HUES64 (cell line): ENCODE measurements around the gene ALOXE3.
A peak's percentile ranks its signal among the peaks of the same experiment; 100 is the strongest.

Experiments used
- H3K27ac ChIP-seq: 2 replicates; pipeline ENCODE4 v1.7.0; 2013; ENCODE audit warnings: low read depth, low read length, inconsistent platforms
- H3K27me3 ChIP-seq: 2 replicates; pipeline ENCODE4 v1.6.1; 2013; ENCODE audit warnings: mild to moderate bottlenecking, low read length; ENCODE audit not compliant: insufficient read depth
- H3K36me3 ChIP-seq: 2 replicates; pipeline ENCODE4 v1.6.1; 2013; ENCODE audit warnings: mild to moderate bottlenecking, low read length; ENCODE audit not compliant: insufficient read depth
- H3K4me1 ChIP-seq: 2 replicates; pipeline ENCODE4 v1.6.1; 2013; ENCODE audit warnings: mild to moderate bottlenecking, low read length, moderate library complexity; ENCODE audit not compliant: insufficient read depth
- H3K4me3 ChIP-seq: 2 replicates; pipeline ENCODE4 v1.5.1; 2013; ENCODE audit warnings: mild to moderate bottlenecking, low read length, moderate library complexity
- H3K9ac ChIP-seq: 2 replicates; pipeline ENCODE4 v1.6.1; 2013; ENCODE audit warnings: mild to moderate bottlenecking, low read depth, low read length
- H3K9me3 ChIP-seq: 2 replicates; pipeline ENCODE4 v1.6.1; 2013; ENCODE audit warnings: low read depth, low read length; ENCODE audit not compliant: insufficient read depth
- WGBS: fragments of 150-250, 120-280 bp; methylation state at CpG from one replicate; pipeline ENCODE4 v1.1.7; 2013; ENCODE audit warnings: missing lambda C conversion rate; 5-methylcytosine and 5-hydroxymethylcytosine counted together

ALOXE3 gene

DNA sequence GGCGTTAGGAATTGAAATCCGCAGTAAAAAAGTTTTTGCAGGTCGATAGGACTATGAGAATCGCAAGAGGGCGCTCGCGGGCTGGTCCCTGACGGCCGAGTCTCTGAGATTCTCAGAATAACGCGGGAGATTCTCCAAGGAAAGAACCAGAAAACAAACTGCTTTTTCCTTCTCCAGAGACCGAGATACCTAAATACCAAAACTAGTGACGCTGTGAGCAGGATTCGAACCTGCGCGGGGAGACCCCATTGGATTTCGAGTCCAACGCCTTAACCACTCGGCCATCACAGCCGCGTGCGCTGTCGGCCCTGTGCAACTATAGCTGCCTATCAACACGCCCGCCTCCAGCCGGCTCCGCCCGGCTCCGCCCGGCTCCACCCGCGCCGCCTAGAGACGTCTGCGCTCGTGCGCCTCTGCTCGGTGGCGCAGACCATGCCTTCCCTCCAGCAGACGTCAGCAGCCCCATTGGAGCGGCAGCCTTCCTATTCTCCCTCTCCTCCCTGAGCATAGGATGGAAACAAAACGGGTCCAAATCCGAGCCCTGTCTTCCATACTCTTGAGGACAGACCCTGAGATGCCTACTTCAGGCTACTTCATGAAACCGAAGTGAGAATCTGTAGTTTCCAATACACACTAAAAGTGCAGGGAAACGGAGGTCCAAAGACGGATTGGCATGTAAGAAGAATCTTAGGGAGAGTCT is 20.5 kb upstream of the ALOXE3 start:
- peaks cover 28% of the 10 kb centered on the region for H3K36me3 ChIP-seq
- H3K4me1 ChIP-seq = peaks cover 2% of the 10 kb centered on the region
- H3K9me3 ChIP-seq = no peaks in the 10 kb centered on the region
- peak overlapping the region; percentile 67 for H3K4me3 ChIP-seq
- H3K27ac ChIP-seq = peak overlapping the region; percentile 70; the same call in 1 of the 2 replicates
- 1% methylated on average over 46 of the region's 46 CpGs for WGBS
- peaks cover 12% of the 10 kb centered on the region for H3K27me3 ChIP-seq
- H3K9ac ChIP-seq = peak overlapping the region; percentile 51

DNA sequence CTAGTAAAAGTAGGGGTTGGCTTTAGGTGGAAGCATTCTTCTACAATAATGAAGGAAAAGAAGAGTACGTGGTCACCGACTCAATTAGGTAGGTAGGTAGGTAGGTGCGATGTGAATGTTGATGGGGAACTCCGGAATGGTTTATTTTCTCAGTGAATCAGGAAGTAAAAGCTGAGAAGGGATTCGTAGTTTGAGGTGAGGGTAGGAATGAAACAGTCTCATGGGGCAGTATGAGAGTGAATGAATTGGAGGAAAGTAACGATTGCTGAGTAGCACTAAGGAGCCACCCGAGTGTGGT is 20.0 kb upstream of the ALOXE3 start:
- 1% methylated on average over 7 of the region's 7 CpGs for WGBS
- Histone ChIP-seq H3K4me1 (peaks cover 5% of the 10 kb centered on the region), H3K27ac (no peak overlapping the region), H3K9me3 (no peaks in the 10 kb centered on the region), H3K36me3 (peaks cover 27% of the 10 kb centered on the region), H3K4me3 (peak overlapping the region; percentile 67), H3K27me3 (peaks cover 12% of the 10 kb centered on the region), H3K9ac (peak overlapping the region; percentile 59)

DNA sequence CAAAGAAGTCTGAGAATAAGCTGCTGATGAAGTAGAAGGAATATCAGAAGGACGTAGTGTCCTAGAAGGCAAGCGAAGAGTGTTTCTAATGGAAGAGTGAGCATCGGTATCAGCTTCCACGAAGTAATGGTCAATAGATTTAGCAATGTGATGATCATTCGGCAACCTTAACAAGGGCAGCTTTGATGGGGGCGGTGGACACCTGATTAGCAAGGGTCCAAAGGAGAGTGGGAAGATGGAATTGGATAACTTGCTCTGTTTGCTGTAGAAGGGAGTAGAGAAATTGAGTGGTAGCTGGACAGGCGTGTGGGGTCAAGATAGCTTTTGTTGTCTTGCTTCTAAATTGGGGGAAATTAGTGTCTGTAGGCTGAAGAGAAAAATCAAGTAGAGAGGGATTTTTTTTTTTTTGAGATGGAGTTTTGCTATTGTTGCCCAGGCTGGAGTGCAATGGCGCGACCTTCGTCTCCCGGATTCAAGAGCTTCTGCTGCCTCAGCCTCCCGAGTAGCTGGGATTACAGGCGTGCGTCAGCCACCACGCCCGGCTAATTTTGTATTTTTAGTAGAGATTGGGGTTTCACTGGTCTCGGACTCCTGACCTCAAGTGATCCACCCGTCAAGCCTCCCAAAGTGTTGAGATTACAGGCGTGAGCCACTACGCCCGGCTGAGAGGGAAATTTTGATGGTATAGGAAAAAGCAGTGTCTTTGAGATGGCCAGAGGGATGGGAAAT is 19.5 kb upstream of the ALOXE3 start:
- peaks cover 25% of the 10 kb centered on the region for H3K36me3 ChIP-seq
- peaks cover 12% of the 10 kb centered on the region for H3K27me3 ChIP-seq
- H3K27ac ChIP-seq = no peak overlapping the region
- 26% methylated on average over 21 of the region's 21 CpGs for WGBS
- peak overlapping the region; percentile 59 for H3K9ac ChIP-seq
- H3K4me1 ChIP-seq = peaks cover 8% of the 10 kb centered on the region
- H3K4me3 ChIP-seq = peak overlapping the region; percentile 67
- H3K9me3 ChIP-seq = no peaks in the 10 kb centered on the region

DNA sequence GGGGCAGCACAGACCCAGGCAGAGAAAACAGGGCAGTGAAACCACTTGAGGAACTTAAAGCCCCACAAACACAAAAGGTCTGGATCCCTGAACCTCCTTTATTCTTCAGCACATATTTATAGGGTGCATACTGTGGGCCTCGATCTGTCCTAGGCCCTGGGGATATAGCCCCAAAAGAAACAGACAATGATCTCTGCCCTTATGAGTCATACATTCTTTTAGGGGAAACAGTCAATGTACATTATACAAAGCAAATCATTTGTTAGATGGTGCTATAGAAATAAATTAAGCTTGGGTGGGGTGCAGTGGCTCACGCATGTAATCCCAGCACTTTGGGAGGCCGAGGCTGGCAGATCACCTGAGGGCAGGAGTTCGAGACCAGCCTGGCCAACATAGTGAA is 15.6 kb upstream of the ALOXE3 start:
- WGBS = 90% methylated on average over 4 of the region's 4 CpGs
- Histone ChIP-seq H3K4me3 (peak overlapping the region; percentile 9; the same call in 1 of the 2 replicates), H3K27me3 (peaks cover 32% of the 10 kb centered on the region), H3K36me3 (no peaks in the 10 kb centered on the region), H3K9me3 (no peaks in the 10 kb centered on the region), H3K4me1 (peaks cover 8% of the 10 kb centered on the region), H3K27ac (no peak overlapping the region), H3K9ac (no peak overlapping the region)

DNA sequence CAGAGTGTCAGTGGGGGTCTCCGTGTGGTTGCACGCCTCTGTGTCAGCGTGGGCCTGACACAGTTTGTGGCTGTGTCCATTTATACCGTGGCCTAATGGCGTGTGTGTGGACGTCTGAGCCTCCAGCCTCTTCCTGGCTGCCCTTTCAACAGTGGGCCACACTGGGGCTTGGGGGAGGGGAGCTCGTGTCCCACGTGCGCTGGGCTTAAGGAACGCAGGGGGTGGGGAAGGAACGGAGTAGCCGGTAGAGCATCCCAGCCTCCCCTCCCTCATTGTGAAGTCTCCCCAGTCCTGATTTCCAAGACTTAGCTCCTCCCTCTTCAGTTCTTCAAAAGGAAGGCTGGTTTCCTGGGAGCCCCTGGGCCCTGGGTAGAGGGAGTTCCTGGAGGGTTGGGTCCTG is 15.1 kb upstream of the ALOXE3 start:
- no peak overlapping the region for H3K9ac ChIP-seq
- WGBS = 46% methylated on average over 10 of the region's 12 CpGs
- no peak overlapping the region for H3K27ac ChIP-seq
- H3K27me3 ChIP-seq = peaks cover 38% of the 10 kb centered on the region
- H3K9me3 ChIP-seq = no peaks in the 10 kb centered on the region
- peak overlapping the region; percentile 9; the same call in 1 of the 2 replicates for H3K4me3 ChIP-seq
- no peaks in the 10 kb centered on the region for H3K36me3 ChIP-seq
- H3K4me1 ChIP-seq = peaks cover 8% of the 10 kb centered on the region

DNA sequence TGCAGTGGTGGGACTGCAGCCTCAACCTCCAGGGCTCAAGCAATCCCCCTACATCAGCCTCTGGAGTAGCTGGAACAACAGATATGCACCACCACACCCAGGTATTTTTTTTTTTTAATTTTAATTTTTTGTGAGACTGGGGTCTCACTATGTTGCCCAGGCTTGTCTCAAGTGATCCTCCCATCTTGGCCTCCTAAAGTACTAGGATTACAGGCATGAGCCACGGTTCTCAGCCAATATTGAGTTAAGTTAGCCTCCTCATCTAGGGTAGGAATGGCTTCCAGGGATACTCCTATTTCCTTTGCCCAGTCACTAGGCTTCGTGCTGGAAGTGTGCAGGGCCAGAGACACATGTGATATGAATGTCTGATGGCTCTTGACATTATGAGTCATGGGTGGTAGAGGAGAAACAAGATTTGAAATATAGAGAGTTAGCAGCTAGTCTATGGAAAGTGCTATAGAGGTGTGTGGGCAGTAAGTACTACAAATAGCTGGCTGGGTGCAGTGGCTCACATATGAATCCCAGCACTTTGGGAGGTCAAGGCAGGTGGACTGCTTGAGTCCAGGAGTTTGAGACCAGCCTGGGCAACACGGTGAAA is 13.6 kb upstream of the ALOXE3 start:
- peaks cover 46% of the 10 kb centered on the region for H3K27me3 ChIP-seq
- 89% methylated on average over 3 of the region's 3 CpGs for WGBS
- peaks cover 12% of the 10 kb centered on the region for H3K4me1 ChIP-seq
- H3K9me3 ChIP-seq = no peaks in the 10 kb centered on the region
- H3K4me3 ChIP-seq = no peak overlapping the region
- no peak overlapping the region for H3K27ac ChIP-seq
- H3K9ac ChIP-seq = no peak overlapping the region
- no peaks in the 10 kb centered on the region for H3K36me3 ChIP-seq

DNA sequence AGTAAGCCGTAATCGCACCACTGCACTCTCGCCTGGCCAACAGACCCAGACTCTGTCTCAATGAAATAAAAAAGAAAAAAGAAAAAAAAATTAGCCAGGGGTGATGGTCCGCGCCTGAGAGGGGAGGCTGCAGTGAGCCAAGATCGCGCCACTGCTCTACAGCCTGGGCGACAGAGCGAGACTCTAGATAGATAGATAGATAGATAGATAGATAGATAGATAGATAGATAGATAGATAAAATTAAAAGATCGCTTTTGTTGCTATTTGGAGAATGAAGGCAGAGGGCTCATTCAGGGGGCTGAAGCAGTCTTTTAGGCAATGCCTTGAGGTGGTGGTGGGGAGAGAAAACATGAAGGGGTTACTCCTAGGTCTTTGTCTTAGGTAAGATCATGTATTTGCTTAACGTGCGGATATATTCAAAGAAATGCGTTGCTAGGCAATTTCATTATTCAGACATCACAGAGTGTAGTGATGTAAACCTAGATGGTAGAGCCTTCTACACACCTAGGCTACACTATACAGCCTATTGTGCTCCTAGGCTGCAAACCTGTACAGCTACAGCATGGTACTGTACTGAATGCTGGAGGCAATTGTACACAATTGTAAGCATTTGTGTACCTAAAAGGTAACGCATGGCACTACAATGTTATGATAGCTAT is 9.9 kb upstream of the ALOXE3 start:
- H3K27ac ChIP-seq = no peak overlapping the region
- no peak overlapping the region for H3K9ac ChIP-seq
- 87% methylated on average over 14 of the region's 14 CpGs for WGBS
- peaks cover 15% of the 10 kb centered on the region for H3K4me1 ChIP-seq
- H3K4me3 ChIP-seq = no peak overlapping the region
- peaks cover 73% of the 10 kb centered on the region for H3K27me3 ChIP-seq
- H3K36me3 ChIP-seq = no peaks in the 10 kb centered on the region
- no peaks in the 10 kb centered on the region for H3K9me3 ChIP-seq

DNA sequence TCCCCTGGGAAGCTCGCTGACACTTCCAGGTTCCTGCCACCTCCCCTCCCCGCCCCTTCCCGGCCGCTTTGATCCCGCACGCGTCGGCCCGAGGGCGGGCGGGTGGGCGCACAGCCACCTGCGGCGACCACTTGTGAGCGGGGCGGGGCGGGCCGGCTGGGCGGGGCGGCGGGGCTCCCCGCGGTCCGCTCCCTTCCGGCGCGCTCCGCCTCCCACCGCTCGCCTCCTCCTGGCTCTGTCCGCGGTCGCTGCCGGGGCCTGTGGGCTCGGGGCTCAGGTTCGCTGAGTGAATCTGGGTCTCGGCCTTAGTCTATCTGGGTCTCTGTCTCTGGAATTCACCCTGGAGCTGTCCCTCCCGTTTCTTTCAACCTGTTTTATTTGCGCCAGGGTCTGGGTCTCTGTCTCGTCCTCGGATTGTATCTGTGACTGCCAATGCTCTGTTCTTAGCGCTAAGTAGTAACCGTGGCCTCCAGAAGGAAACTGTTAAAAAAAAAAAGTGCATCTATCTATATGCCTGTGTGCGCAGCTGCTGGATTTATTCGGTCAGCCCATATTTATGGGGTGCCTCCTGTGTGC is 8.3 kb upstream of the ALOXE3 start:
- peaks cover 88% of the 10 kb centered on the region for H3K27me3 ChIP-seq
- H3K27ac ChIP-seq = no peak overlapping the region
- no peaks in the 10 kb centered on the region for H3K9me3 ChIP-seq
- H3K9ac ChIP-seq = no peak overlapping the region
- WGBS = under 1% methylated on average over 45 of the region's 45 CpGs
- H3K4me1 ChIP-seq = peaks cover 13% of the 10 kb centered on the region
- peak overlapping the region; percentile 76 for H3K4me3 ChIP-seq
- H3K36me3 ChIP-seq = no peaks in the 10 kb centered on the region

DNA sequence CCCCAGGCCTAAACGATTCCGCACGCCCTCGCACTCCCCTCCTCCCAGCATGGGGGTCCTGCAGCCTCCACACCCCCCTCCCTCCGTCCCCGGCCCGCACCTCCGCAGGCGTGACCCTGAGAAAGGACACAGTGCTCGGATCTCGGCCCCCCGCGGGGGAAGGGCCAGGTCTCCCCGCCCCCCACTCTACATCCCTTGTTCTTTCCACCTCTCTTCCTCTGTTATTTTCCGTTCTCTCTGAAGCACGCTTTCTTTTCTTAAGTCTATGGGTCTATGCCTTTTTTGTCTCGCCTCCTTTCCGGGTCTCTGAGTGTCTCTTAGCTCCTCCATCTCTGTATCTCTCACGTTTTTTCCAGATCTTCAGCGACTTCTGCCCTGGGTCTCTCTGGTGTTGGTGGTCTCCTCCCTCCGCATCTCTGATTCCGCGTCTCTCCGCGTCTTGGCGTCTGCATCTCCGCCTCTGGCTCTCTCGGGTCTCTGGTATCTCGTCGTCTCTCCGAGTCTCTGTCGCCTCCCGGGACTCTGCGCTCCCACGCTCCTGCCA is 7.7 kb upstream of the ALOXE3 start:
- no peaks in the 10 kb centered on the region for H3K9me3 ChIP-seq
- peaks cover 85% of the 10 kb centered on the region for H3K27me3 ChIP-seq
- H3K4me1 ChIP-seq = peaks cover 13% of the 10 kb centered on the region
- H3K9ac ChIP-seq = no peak overlapping the region
- no peak overlapping the region for H3K27ac ChIP-seq
- peak overlapping the region; percentile 76 for H3K4me3 ChIP-seq
- WGBS = under 1% methylated on average over 35 of the region's 35 CpGs
- H3K36me3 ChIP-seq = no peaks in the 10 kb centered on the region

DNA sequence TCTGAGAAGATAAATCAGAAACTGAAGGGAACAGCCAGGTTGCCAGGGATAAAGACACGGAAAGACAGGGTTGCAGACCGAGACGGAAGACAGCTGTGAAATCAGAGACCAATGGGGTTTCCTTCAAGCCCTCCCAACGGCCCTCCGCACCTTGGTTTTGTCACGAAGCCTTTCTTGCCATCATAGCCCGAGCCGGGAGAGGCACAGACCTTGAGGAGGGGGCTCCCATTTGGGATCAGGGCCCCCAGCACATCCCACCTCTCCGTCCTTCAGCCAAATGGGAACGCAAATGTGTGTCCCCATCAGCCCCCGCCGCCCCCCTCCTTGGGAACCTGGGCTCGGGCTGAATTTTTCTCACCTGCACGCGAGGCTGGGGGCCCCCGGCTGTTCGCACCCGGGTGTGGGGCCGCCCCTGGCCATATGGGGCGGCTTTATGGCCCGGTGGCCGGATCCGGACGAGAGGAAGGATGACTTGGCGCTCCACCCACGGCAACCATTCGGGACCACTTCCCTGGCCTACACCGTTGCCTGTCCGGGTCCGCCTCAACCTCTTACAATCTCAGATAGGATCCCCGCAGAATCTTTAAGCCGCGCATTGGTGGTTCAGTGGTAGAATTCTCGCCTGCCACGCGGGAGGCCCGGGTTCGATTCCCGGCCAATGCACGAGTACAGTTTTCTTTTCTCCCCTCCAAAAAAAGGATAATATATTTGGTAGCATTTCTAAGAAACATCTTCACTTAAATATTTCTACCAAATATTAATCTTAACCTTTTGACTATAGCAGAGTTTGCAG is 7.0 kb upstream of the ALOXE3 start:
- no peak overlapping the region for H3K27ac ChIP-seq
- peaks cover 13% of the 10 kb centered on the region for H3K4me1 ChIP-seq
- no peaks in the 10 kb centered on the region for H3K36me3 ChIP-seq
- H3K9ac ChIP-seq = no peak overlapping the region
- WGBS = under 1% methylated on average over 40 of the region's 40 CpGs
- peak overlapping the region; percentile 76 for H3K4me3 ChIP-seq
- H3K9me3 ChIP-seq = no peaks in the 10 kb centered on the region
- peaks cover 83% of the 10 kb centered on the region for H3K27me3 ChIP-seq
